ENCODE measurements around the gene COG5.

The COG5 gene

DNA sequence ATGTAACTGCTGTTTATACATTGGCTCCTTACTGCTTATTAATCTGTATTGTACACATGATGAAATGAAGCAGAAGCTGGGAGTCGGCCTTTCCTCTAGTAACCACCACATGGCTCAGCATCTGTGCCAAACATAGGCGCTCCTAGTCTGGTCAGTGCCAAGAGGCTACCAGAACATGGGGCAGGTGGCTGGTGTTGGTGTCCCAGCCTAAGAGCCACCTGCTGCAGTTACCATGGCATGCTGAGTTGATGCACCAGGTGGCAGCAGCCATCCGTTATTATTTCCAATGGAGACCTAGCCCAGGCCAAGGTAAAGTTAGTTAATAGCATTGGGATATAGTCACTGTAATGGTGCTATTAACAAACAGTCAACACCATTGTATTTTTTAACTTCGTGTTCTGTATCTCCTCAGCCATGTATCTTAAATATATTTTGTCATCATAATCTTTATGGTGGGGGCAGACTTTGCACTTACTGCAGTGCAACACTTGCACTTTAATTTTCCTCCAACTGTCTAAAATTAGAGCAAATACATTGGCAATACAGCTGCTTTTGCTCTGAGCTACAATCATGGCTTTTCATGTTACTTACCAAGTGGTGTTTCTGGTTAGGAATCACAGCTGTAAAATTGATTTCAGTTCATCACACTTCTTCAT lies 361.8 kb downstream of the COG5 start:
- Histone ChIP-seq H3K27ac (ENCODE audit: low read depth, low read length) (no peak overlapping the region), H3K9ac (ENCODE audit: low read length) (no peak overlapping the region), H3K23ac (ENCODE audit: low read length) (no peak overlapping the region), H3K4me2 (ENCODE audit: low read length) (no peak overlapping the region), H3K79me2 (ENCODE audit: control insufficient read depth, insufficient read depth, low read length) (no peaks in the 10 kb centered on the region), H2BK15ac (replicated peaks; ENCODE audit: low read depth) (no peak overlapping the region), H3K4ac (ENCODE audit: low read depth, low read length) (no peak overlapping the region), H3K36me3 (ENCODE audit: control insufficient read depth, insufficient read depth, low read length) (no peaks in the 10 kb centered on the region), H2AK5ac (ENCODE audit: low read length) (no peak overlapping the region), H2BK120ac (ENCODE audit: low read depth, low read length) (no peak overlapping the region), H3K4me1 (ENCODE audit: control insufficient read depth, low read depth, low read length) (peaks cover 2% of the 10 kb centered on the region), H4K5ac (ENCODE audit: low read length) (no peak overlapping the region), H3K4me3 (ENCODE audit: low read length) (no peak overlapping the region), H3K56ac (ENCODE audit: low read length) (no peak overlapping the region), H3K27me3 (ENCODE audit: insufficient read depth, low read length, poor library complexity) (no peaks in the 10 kb centered on the region), H3K79me1 (ENCODE audit: low read length) (no peaks in the 10 kb centered on the region), H4K8ac (ENCODE audit: low read depth, low read length) (no peak overlapping the region), H2BK5ac (ENCODE audit: low read length) (no peak overlapping the region), H3K18ac (ENCODE audit: low read length) (no peak overlapping the region)
- peak; percentile 60 for DNase-seq
- no CpG with 5 or more reads among the region's 4 CpGs for WGBS (ENCODE audit: extremely low coverage, insufficient coverage, low lambda C conversion rate)

GRCh38 chr7:107196834-107197610 lies 366.7 kb downstream of the COG5 start:
- H2BK15ac ChIP-seq (replicated peaks; ENCODE audit: low read depth) = no peak overlapping the region
- no peaks in the 10 kb centered on the region for H3K4me1 ChIP-seq (ENCODE audit: control insufficient read depth, low read depth, low read length)
- no peak overlapping the region for H3K23ac ChIP-seq (ENCODE audit: low read length)
- H3K27ac ChIP-seq (ENCODE audit: low read depth, low read length) = no peak overlapping the region
- no peaks in the 10 kb centered on the region for H3K79me2 ChIP-seq (ENCODE audit: control insufficient read depth, insufficient read depth, low read length)
- no peak overlapping the region for H3K4ac ChIP-seq (ENCODE audit: low read depth, low read length)
- DNase-seq = no peak
- no peak overlapping the region for H4K5ac ChIP-seq (ENCODE audit: low read length)
- no peak overlapping the region for H3K4me2 ChIP-seq (ENCODE audit: low read length)
- no peak overlapping the region for H2BK120ac ChIP-seq (ENCODE audit: low read depth, low read length)
- no peak overlapping the region for H3K56ac ChIP-seq (ENCODE audit: low read length)
- no peak overlapping the region for H3K9ac ChIP-seq (ENCODE audit: low read length)
- no peaks in the 10 kb centered on the region for H3K27me3 ChIP-seq (ENCODE audit: insufficient read depth, low read length, poor library complexity)
- H3K79me1 ChIP-seq (ENCODE audit: low read length) = no peaks in the 10 kb centered on the region
- H3K18ac ChIP-seq (ENCODE audit: low read length) = no peak overlapping the region
- no peak overlapping the region for H2AK5ac ChIP-seq (ENCODE audit: low read length)
- H3K36me3 ChIP-seq (ENCODE audit: control insufficient read depth, insufficient read depth, low read length) = no peaks in the 10 kb centered on the region
- WGBS (ENCODE audit: extremely low coverage, insufficient coverage, low lambda C conversion rate) = no CpG with 5 or more reads among the region's 10 CpGs
- H2BK5ac ChIP-seq (ENCODE audit: low read length) = no peak overlapping the region
- H3K4me3 ChIP-seq (ENCODE audit: low read length) = no peak overlapping the region
- H4K8ac ChIP-seq (ENCODE audit: low read depth, low read length) = no peak overlapping the region

- H3K36me3 ChIP-seq (ENCODE audit: control insufficient read depth, insufficient read depth, low read length) = no peaks in the 10 kb centered on the region
- H3K27ac ChIP-seq (ENCODE audit: low read depth, low read length) = no peak overlapping the region
- H3K23ac ChIP-seq (ENCODE audit: low read length) = no peak overlapping the region
- H2AK5ac ChIP-seq (ENCODE audit: low read length) = no peak overlapping the region
- no peaks in the 10 kb centered on the region for H3K79me1 ChIP-seq (ENCODE audit: low read length)
- H3K79me2 ChIP-seq (ENCODE audit: control insufficient read depth, insufficient read depth, low read length) = no peaks in the 10 kb centered on the region
- H3K4me2 ChIP-seq (ENCODE audit: low read length) = no peak overlapping the region
- no peak overlapping the region for H3K4me3 ChIP-seq (ENCODE audit: low read length)
- H3K18ac ChIP-seq (ENCODE audit: low read length) = no peak overlapping the region
- WGBS (ENCODE audit: extremely low coverage, insufficient coverage, low lambda C conversion rate) = no CpG with 5 or more reads among the region's 1 CpG
- no peaks in the 10 kb centered on the region for H3K27me3 ChIP-seq (ENCODE audit: insufficient read depth, low read length, poor library complexity)
- no peak overlapping the region for H3K4ac ChIP-seq (ENCODE audit: low read depth, low read length)
- no peak overlapping the region for H3K56ac ChIP-seq (ENCODE audit: low read length)
- H3K9ac ChIP-seq (ENCODE audit: low read length) = no peak overlapping the region
- H2BK120ac ChIP-seq (ENCODE audit: low read depth, low read length) = no peak overlapping the region
- H4K5ac ChIP-seq (ENCODE audit: low read length) = no peak overlapping the region
- H2BK5ac ChIP-seq (ENCODE audit: low read length) = no peak overlapping the region
- no peak overlapping the region for H2BK15ac ChIP-seq (replicated peaks; ENCODE audit: low read depth)
- H3K4me1 ChIP-seq (ENCODE audit: control insufficient read depth, low read depth, low read length) = no peaks in the 10 kb centered on the region
- no peak for DNase-seq
- no peak overlapping the region for H4K8ac ChIP-seq (ENCODE audit: low read depth, low read length)
These were observed 369.7 kb downstream of the COG5 start for GRCh38 chr7:107194052-107194451.

DNA sequence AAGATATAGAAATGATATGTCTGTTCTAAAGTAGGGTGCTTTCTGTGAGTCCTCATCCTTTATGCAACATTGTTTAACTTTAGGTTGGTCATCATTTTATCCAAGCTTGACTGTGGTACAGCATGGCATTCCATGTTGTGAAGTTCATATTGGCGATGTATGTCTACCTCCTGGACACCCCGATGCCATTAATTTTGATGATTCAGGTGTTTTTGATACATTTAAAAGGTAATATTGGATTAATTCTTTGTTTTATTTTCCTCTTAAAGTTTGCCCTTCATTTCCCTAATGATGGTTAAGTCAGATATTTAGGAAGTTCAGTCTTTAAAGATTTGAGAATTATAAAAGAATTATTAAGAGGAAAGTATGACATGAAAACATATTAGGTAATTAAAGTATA lies 373.6 kb downstream of the COG5 start:
- Histone ChIP-seq H3K4me2 (ENCODE audit: low read length) (no peak overlapping the region), H2BK120ac (ENCODE audit: low read depth, low read length) (no peak overlapping the region), H3K23ac (ENCODE audit: low read length) (no peak overlapping the region), H3K27me3 (ENCODE audit: insufficient read depth, low read length, poor library complexity) (no peaks in the 10 kb centered on the region), H3K18ac (ENCODE audit: low read length) (no peak overlapping the region), H3K4me3 (ENCODE audit: low read length) (no peak overlapping the region), H3K79me1 (ENCODE audit: low read length) (no peaks in the 10 kb centered on the region), H2BK5ac (ENCODE audit: low read length) (no peak overlapping the region), H3K36me3 (ENCODE audit: control insufficient read depth, insufficient read depth, low read length) (no peaks in the 10 kb centered on the region), H2AK5ac (ENCODE audit: low read length) (no peak overlapping the region), H3K27ac (ENCODE audit: low read depth, low read length) (no peak overlapping the region), H3K56ac (ENCODE audit: low read length) (no peak overlapping the region), H4K5ac (ENCODE audit: low read length) (no peak overlapping the region), H3K79me2 (ENCODE audit: control insufficient read depth, insufficient read depth, low read length) (no peaks in the 10 kb centered on the region), H2BK15ac (replicated peaks; ENCODE audit: low read depth) (no peak overlapping the region), H3K4ac (ENCODE audit: low read depth, low read length) (no peak overlapping the region), H4K8ac (ENCODE audit: low read depth, low read length) (no peak overlapping the region), H3K9ac (ENCODE audit: low read length) (no peak overlapping the region), H3K4me1 (ENCODE audit: control insufficient read depth, low read depth, low read length) (no peaks in the 10 kb centered on the region)
- DNase-seq = no peak
- WGBS (ENCODE audit: extremely low coverage, insufficient coverage, low lambda C conversion rate) = no CpG with 5 or more reads among the region's 2 CpGs

DNA sequence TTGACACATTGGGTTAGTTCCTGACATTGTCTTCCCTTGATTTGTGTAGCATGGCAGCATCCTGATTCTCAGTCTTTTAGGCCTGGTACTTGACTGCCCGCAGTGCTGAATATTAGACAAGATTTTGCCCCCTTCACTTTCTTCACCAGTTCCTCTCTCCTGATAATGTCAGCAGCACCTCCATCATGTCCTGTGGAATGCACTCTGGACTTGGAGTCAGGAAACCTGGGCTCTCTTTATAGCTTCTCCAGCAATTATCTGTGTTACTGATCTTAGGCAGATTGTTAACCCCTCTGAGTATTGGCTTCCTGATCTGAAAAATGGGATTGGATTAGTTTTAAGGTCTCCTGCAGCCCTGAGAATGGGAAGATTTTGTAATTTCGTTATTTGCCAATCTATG lies 375.9 kb downstream of the COG5 start:
- H3K27me3 ChIP-seq (ENCODE audit: insufficient read depth, low read length, poor library complexity) = no peaks in the 10 kb centered on the region
- H3K4me3 ChIP-seq (ENCODE audit: low read length) = no peak overlapping the region
- H3K27ac ChIP-seq (ENCODE audit: low read depth, low read length) = no peak overlapping the region
- H3K9ac ChIP-seq (ENCODE audit: low read length) = no peak overlapping the region
- no peaks in the 10 kb centered on the region for H3K79me1 ChIP-seq (ENCODE audit: low read length)
- no peak for DNase-seq
- H3K79me2 ChIP-seq (ENCODE audit: control insufficient read depth, insufficient read depth, low read length) = no peaks in the 10 kb centered on the region
- no peak overlapping the region for H3K56ac ChIP-seq (ENCODE audit: low read length)
- no peak overlapping the region for H3K18ac ChIP-seq (ENCODE audit: low read length)
- H2BK15ac ChIP-seq (replicated peaks; ENCODE audit: low read depth) = no peak overlapping the region
- no CpG with 5 or more reads among the region's 2 CpGs for WGBS (ENCODE audit: extremely low coverage, insufficient coverage, low lambda C conversion rate)
- no peak overlapping the region for H3K4ac ChIP-seq (ENCODE audit: low read depth, low read length)
- H3K23ac ChIP-seq (ENCODE audit: low read length) = no peak overlapping the region
- no peaks in the 10 kb centered on the region for H3K36me3 ChIP-seq (ENCODE audit: control insufficient read depth, insufficient read depth, low read length)
- H2BK120ac ChIP-seq (ENCODE audit: low read depth, low read length) = no peak overlapping the region
- no peak overlapping the region for H4K5ac ChIP-seq (ENCODE audit: low read length)
- no peak overlapping the region for H2BK5ac ChIP-seq (ENCODE audit: low read length)
- no peaks in the 10 kb centered on the region for H3K4me1 ChIP-seq (ENCODE audit: control insufficient read depth, low read depth, low read length)
- H4K8ac ChIP-seq (ENCODE audit: low read depth, low read length) = no peak overlapping the region
- H2AK5ac ChIP-seq (ENCODE audit: low read length) = no peak overlapping the region
- no peak overlapping the region for H3K4me2 ChIP-seq (ENCODE audit: low read length)

All from mesendoderm (in vitro differentiated cells).